MM.1S (cell line): ENCODE data around the gene MYRIP.
"Not testable (repeated sequence)": the region's sequence is repeated elsewhere in the genome, so short reads cannot be mapped to it uniquely, and the experiment has no call there.

Experiments
- CTCF ChIP-seq: fragments of 300-600 bp; sonication (generic); IDR thresholded peaks from 2 replicates; pipeline ENCODE4 v1.5.1; 2016; ENCODE audit warnings: antibody characterized with exemption, low read length, mixed read lengths
- EZH2 ChIP-seq: fragments of 300-600 bp; sonication (generic); optimal IDR thresholded peaks from 2 replicates; pipeline ENCODE3; 2017; ENCODE audit warnings: low read depth, mild to moderate bottlenecking, antibody characterized with exemption, low read length, mixed read lengths
- EZH2phosphoT487 ChIP-seq: fragments of 300-600 bp; sonication (generic); IDR thresholded peaks from 2 replicates; pipeline ENCODE4 v1.6.1; 2018; ENCODE audit warnings: antibody characterized with exemption, low read length

DNA sequence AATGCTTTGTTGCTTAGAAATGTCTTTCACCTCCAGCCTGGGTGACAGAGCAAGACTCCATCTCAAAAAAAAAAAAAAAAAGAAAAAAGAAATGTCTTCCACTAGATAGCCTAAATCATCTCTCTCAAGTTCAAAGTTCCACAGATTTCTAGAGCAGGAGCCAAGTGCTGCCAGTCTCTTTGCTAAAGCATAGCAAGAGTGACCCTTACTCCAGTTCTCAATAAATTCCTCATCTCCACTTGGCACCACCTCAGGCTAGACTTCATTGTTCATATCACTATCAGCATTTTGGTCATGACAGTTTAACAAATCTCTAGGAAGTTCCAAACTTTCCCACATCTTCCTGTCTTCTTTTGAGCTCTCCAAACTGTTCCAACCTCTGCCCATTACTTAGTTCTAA, 42.5 kb upstream of the MYRIP start:
- not testable (repeated sequence) for TF ChIP-seq CTCF, EZH2, EZH2phosphoT487
